ENCODE results near the gene AHRR. TPM values are rescaled to one million over a fixed set of nuclear protein-coding genes. Genes with fewer than 3 reads are reported as not detected.

Gene AHRR
- polyA plus RNA-seq, 3 donors, result 0.15 TPM; not detected in 1

- Histone ChIP-seq H3K79me2 (ENCODE audit: insufficient read depth, low read length) (no peaks in the 10 kb centered on the region), H3K27ac (ENCODE audit: low read depth in 1 of 2, low read length in 2 of 2) (no peak overlapping the region), H3K4me1 (ENCODE audit: control insufficient read depth in 1 of 2, insufficient read depth in 2 of 2, low read length in 2 of 2) (peaks cover 2 to 12% of the 10 kb centered on the region in 2 donors), H2AFZ (ENCODE audit: insufficient read depth, low read depth, low read length, poor library complexity, severe bottlenecking) (no peak overlapping the region), H3K9ac (ENCODE audit: insufficient read depth, low read length, poor library complexity, severe bottlenecking) (no peak overlapping the region), H3K4me3 (replicated peaks in 1 of 3; ENCODE audit: low read depth in 2 of 3, low read length in 3 of 3) (no peak overlapping the region), H3K27me3 (ENCODE audit: control insufficient read depth in 2 of 2, insufficient read depth in 2 of 2, low read length in 2 of 2) (peaks cover 3 to 31% of the 10 kb centered on the region in 2 donors), H3K9me3 (replicated peaks in 1 of 2; ENCODE audit: control insufficient read depth in 1 of 2, insufficient read depth in 1 of 2, low read length in 2 of 2) (no peaks in the 10 kb centered on the region), H4K20me1 (ENCODE audit: insufficient read depth, low read length) (no peaks in the 10 kb centered on the region), H3K4me2 (replicated peaks; ENCODE audit: extremely low read depth, low read length, poor library complexity, severe bottlenecking) (no peak overlapping the region), H3K36me3 (replicated peaks in 1 of 2; ENCODE audit: control insufficient read depth in 1 of 2, insufficient read depth in 2 of 2, low read length in 2 of 2) (no peaks in the 10 kb centered on the region)
- Mint-ChIP-seq H3K4me3 (no peak overlapping the region), H3K4me1 (peaks cover 14% of the 10 kb centered on the region), H3K9me3 (peaks cover 2 to 8% (median 4%) of the 10 kb centered on the region in 7 donors), H3K27me3 (ENCODE audit: low read depth in 3 of 3) (peaks cover 22 to 74% (median 30%) of the 10 kb centered on the region in 3 donors), H3K27ac (no peak overlapping the region), H3K36me3 (no peaks in the 10 kb centered on the region)
- TF ChIP-seq, protein P1, sequence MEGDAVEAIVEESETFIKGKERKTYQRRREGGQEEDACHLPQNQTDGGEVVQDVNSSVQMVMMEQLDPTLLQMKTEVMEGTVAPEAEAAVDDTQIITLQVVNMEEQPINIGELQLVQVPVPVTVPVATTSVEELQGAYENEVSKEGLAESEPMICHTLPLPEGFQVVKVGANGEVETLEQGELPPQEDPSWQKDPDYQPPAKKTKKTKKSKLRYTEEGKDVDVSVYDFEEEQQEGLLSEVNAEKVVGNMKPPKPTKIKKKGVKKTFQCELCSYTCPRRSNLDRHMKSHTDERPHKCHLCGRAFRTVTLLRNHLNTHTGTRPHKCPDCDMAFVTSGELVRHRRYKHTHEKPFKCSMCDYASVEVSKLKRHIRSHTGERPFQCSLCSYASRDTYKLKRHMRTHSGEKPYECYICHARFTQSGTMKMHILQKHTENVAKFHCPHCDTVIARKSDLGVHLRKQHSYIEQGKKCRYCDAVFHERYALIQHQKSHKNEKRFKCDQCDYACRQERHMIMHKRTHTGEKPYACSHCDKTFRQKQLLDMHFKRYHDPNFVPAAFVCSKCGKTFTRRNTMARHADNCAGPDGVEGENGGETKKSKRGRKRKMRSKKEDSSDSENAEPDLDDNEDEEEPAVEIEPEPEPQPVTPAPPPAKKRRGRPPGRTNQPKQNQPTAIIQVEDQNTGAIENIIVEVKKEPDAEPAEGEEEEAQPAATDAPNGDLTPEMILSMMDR (IDR thresholded peaks at IDR 0.05), result no peak
- intact Hi-C loops (cut with micrococcal nuclease), result no loop called here
- no peak for DNase-seq
- 48% methylated on average over 16 of the region's 24 CpGs for WGBS (ENCODE audit: insufficient coverage)
Measured at GRCh38 chr5:482021-482420, 160.5 kb downstream of the AHRR start.

- Mint-ChIP-seq H3K4me3 (no peak overlapping the region), H3K9me3 (peaks cover 2 to 10% (median 6%) of the 10 kb centered on the region in 7 donors), H3K36me3 (no peaks in the 10 kb centered on the region), H3K27me3 (ENCODE audit: low read depth in 3 of 3) (peaks cover 17 to 69% (median 25%) of the 10 kb centered on the region in 3 donors), H3K27ac (no peak overlapping the region), H3K4me1 (peaks cover 14% of the 10 kb centered on the region)
- Histone ChIP-seq H3K9ac (ENCODE audit: insufficient read depth, low read length, poor library complexity, severe bottlenecking) (no peak overlapping the region), H2AFZ (ENCODE audit: insufficient read depth, low read depth, low read length, poor library complexity, severe bottlenecking) (no peak overlapping the region), H3K4me2 (replicated peaks; ENCODE audit: extremely low read depth, low read length, poor library complexity, severe bottlenecking) (no peak overlapping the region), H3K79me2 (ENCODE audit: insufficient read depth, low read length) (no peaks in the 10 kb centered on the region), H3K4me3 (replicated peaks in 1 of 3; ENCODE audit: low read depth in 2 of 3, low read length in 3 of 3) (no peak overlapping the region), H4K20me1 (ENCODE audit: insufficient read depth, low read length) (no peaks in the 10 kb centered on the region), H3K4me1 (ENCODE audit: control insufficient read depth in 1 of 2, insufficient read depth in 2 of 2, low read length in 2 of 2) (peaks cover 2 to 12% of the 10 kb centered on the region in 2 donors), H3K27ac (ENCODE audit: low read depth in 1 of 2, low read length in 2 of 2) (no peak overlapping the region), H3K36me3 (replicated peaks in 1 of 2; ENCODE audit: control insufficient read depth in 1 of 2, insufficient read depth in 2 of 2, low read length in 2 of 2) (no peaks in the 10 kb centered on the region), H3K9me3 (replicated peaks in 1 of 2; ENCODE audit: control insufficient read depth in 1 of 2, insufficient read depth in 1 of 2, low read length in 2 of 2) (no peaks in the 10 kb centered on the region), H3K27me3 (ENCODE audit: control insufficient read depth in 2 of 2, insufficient read depth in 2 of 2, low read length in 2 of 2) (peaks cover 3 to 30% of the 10 kb centered on the region in 2 donors)
- WGBS (ENCODE audit: insufficient coverage), result 96% methylated on average over 25 of the region's 27 CpGs
- DNase-seq, result no peak
- intact Hi-C loops (cut with micrococcal nuclease), result no loop called here
- TF ChIP-seq, protein P1 (IDR thresholded peaks at IDR 0.05), result no peak
Measured at GRCh38 chr5:482506-482905, 161.0 kb downstream of the AHRR start.
